ENCODE measurements around the gene EPG5.
"Not testable (repeated sequence)": the region's sequence is repeated elsewhere in the genome, so short reads cannot be mapped to it uniquely, and the experiment has no call there.

EPG5 gene

DNA sequence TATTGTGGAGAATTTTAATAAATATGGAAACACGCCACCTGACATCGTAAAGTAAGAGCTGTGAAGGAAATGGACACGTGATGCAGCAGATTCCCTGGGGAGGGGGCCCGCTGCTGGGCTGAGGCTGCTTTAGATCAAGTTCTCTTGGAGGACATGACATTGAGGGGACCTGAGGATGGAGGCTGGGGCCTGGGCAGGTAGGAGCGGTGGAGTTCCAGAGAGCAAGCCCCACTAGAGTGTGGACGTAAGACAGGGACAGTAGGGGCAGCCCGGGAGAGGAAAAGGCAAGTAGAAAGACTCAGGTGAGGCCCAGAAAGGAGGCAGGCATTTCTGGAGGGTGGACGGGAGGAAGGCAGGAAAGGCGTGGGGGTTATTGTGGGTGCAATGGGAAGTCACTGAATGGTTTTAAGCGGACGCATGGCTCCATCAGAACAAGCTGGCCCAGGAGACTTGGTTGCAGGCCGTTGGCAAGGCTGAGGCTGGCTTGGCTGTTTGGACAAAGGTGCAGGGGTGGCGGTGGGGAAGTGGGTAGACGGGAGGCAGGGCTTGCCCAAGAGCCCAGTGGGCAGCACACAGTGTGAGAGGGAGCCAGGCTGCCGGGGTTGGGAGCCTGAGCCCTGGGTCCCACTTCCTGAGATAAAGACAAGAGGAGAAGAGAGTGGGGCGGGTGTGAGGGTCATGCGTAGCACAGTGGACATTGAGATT is 125.9 kb downstream of the EPG5 start:
- in situ Hi-C loops (cut with HindIII; ENCODE audit: low sequenced_read_pairs): no loop called here

DNA sequence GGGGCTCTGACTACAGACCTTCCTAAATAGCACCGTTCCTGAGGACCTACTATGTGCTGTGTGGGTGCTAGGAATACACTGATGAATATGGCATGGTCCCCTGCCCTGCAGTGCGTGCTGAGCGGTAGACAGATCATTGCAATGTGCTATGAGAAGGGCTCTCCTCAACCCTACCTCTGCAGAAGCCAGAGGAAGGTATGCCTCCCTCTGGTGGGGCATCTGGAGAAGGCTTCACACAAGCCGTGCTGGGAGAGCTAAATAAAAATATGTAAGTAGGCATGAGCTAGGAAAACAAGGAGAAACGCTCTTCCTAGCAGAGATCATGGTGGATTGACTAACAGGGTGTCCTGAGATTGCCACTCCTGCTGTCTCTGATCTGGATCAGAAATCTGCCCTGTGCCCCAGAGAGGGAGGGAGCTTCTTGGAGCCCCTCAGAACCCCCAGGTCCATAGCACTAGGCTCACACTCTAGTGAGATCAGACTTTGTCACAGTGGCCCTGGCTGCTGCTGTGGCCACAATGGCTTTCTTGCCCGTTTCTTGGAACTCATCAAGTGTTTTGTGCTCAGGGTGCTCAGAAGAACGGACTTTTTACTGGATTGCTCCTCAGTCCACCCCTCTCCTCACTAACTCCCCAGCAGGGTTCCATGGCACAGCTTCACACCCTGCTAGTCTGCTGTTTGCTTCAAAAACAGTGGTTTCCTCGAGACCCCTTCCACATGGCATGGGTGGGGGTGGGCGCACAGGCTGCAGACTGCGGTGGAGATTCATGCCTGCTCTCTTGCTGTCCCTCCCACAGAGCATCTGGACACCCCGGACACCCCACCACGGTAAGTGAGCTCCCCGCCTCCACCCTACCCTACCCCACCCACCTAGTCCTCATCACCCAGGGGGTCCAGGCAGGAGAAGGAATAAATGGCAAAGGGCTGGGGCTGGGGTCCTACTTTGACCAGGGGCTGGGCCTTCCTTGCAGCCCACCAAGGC is 127.4 kb downstream of the EPG5 start:
- in situ Hi-C loops (cut with HindIII; ENCODE audit: low sequenced_read_pairs): no loop called here

DNA sequence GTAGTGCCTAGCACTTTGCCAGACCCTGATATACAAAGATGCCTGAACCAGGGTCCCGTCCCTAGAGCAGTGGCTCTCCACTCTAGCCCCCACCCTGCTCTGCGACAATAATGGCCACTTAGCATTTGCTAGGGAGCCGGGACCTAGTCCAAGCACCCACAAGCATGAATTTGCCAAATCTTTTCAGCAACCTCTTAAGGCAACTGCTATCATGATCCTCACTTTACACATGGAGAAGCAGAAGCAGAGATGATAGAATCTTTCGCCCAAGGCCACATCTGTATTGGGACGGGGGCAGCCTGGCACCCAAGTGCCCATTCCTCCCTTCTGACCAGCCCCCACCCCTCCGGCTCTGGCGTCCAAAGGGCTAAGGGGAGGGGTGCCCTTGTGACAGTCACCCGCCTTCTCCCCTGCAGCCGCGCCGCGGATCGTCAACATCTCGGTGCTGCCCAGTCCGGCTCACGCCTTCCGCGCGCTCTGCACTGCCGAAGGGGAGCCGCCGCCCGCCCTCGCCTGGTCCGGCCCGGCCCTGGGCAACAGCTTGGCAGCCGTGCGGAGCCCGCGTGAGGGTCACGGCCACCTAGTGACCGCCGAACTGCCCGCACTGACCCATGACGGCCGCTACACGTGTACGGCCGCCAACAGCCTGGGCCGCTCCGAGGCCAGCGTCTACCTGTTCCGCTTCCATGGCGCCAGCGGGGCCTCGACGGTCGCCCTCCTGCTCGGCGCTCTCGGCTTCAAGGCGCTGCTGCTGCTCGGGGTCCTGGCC is 128.6 kb downstream of the EPG5 start:
- in situ Hi-C loops (cut with HindIII; ENCODE audit: low sequenced_read_pairs): no loop called here

DNA sequence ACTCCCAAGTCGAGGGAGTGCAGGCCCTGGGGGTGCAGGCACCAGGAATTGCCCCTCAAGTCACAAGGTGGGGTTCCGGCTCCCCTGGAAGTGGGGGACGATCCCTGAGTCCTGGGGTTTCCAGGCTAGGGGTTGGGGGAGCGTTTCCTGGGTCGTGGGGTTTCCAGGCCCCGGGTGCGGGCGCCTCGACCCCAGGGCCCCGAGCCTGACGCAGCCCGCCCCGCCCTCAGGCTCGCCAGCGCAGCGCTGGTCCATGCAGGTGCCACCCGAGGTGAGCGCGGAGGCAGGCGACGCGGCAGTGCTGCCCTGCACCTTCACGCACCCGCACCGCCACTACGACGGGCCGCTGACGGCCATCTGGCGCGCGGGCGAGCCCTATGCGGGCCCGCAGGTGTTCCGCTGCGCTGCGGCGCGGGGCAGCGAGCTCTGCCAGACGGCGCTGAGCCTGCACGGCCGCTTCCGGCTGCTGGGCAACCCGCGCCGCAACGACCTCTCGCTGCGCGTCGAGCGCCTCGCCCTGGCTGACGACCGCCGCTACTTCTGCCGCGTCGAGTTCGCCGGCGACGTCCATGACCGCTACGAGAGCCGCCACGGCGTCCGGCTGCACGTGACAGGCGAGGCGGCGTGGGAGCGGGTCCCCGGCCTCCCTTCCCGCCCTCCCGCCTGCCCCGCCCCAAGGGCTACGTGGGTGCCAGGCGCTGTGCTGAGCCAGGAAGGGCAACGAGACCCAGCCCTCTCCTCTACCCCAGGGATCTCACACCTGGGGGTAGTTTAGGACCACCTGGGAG is 129.7 kb downstream of the EPG5 start:
- in situ Hi-C loops (cut with HindIII; ENCODE audit: low sequenced_read_pairs): no loop called here

DNA sequence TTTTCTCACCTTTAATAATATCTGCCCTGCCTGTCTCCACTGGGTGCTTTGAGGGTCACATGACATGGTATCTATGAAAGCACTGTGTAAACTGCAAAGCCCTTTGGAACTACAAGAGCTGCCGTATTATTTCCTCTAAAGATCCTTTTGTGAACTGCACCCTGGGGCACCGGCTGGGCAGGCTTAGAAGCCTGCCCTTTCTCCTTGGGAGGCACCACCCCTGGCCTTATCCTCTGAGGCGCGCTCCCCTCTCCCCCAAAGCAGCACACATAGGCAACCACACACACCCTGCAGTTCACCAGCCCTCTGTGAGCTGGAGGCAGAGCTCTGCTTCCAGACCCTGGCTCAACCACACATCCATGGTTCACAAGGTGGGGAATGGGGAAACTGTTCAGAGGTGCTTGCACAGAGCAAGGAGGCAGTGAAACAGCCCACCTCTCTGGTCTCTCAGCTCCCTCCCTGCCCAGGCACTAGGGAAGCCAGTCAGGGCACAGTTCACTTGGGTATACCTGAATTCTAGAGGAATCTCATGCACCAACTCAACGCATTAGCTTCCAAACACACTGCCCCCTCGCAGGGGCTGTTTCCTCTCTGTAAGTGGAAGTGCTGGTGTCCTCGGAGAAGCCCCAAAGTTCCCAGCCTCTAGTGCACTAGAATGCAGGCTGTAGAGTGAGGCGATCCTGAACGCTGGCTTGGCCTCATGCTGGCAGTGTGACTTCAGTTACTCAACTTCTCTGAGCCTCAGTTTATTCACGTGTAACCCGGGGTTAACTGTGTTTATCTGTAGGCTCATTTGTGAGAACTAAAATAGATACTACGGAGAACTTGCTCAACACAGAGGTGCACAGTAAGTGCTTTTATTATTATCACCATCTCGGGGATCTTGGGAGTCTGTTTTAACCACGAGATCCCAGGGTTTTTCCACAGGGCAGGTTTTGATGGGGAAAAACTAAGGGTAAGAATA is 130.6 kb downstream of the EPG5 start:
- in situ Hi-C loops (cut with HindIII; ENCODE audit: low sequenced_read_pairs): no loop called here

DNA sequence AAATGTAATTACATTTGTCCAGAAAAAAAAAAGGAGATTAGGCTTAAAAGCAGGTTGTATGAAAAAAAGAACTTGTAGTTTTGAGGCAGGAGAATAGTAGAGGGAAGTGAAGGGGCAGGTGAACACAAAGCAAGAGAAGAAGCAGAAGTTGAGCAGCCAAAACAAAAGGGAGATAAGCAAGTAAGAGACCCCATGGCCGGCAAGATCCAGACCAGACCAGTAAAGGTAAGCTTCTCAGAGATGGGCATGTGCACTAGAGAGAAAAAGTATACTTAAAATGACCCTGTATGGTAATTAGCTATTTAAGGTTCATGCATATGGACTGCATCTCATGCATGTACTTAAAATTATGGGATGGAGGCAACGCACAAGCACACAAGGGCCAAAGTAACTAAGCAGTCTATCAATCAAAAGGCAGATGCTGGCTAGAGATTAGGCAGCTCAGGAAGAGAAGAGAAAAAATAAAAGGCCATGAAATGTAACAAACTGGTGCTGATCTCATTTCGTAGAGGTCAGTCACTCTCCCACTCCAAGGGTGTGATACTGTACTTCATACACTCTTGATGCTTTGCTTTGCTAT is 132.0 kb downstream of the EPG5 start:
- in situ Hi-C loops (cut with HindIII; ENCODE audit: low sequenced_read_pairs): no loop called here

DNA sequence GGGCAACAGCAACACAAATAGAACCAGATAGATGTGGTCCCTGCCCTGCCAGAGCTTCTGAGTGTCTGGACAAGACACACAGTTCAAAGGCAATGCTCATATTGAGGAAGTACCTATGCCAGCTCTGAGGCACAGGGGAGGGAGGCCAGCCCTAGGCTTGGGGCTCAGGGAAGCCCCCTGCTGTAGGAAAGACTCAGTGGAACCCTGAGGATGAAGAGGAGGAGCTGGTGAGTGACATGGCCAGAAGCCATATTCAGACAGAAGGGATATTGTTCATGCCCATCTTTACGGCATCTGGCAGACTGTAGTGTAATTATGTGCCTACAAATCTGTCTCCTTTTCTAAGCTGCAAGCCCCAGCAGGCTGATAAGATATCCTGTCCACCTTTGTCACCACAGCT is 132.8 kb downstream of the EPG5 start:
- in situ Hi-C loops (cut with HindIII; ENCODE audit: low sequenced_read_pairs): no loop called here

DNA sequence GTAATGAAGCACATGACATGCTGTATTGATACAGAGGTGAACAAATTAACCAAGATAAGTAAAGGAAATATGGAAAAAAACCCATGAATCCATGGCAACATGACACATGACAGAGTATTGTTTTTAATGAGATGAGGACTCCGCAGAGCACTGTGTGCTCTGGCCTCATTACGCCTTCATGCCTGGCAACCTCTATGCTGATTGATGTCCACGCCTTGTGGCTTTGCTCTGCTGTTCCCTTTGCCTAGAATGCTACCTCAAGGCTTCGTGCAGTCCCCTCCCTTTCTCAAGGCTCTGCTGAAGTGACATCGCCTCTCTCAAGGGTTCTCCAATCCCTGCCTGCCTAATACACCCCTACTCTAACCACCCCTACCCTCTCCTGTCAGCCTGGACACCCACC is 133.3 kb downstream of the EPG5 start:
- in situ Hi-C loops (cut with HindIII; ENCODE audit: low sequenced_read_pairs): no loop called here

DNA sequence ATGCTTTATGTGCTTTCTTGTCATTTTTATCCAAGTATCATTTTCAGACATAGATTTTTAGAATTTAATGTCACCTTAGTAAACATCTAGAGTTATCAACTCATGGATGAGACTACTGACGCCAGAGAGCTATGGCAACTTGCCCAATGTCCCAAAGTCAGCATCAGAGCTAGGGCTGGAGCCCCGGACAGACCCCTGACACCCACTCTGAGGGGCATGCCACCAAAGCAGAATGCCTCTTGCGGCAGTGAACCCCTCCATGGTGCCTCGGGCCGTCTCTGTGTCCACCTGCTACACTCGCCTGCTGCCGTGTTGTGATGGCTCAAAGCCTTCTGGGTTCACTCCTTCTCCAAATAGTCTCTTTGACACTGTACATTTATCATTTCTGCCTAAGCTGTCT is 136.2 kb downstream of the EPG5 start:
- in situ Hi-C loops (cut with HindIII; ENCODE audit: low sequenced_read_pairs): no loop called here

DNA sequence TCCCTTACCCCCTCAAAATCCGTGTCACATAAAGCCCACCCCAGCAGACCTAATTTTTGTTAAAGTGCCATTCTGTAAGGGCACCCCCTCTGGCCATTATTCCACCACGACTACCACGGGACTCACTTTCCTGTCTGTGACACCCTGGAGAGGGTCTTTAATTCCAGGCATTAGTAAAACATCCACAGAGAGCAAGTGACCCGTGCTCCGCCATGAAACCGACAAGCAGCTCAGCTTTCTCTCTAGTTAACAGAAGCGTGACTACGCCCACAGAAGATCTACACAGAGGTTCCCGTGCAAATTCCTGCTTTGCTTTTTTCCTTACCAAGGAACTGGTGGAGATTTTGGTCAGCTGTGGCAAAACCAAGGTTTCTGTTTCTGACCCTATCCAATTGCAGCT is 137.3 kb downstream of the EPG5 start:
- in situ Hi-C loops (cut with HindIII; ENCODE audit: low sequenced_read_pairs): no loop called here

DNA sequence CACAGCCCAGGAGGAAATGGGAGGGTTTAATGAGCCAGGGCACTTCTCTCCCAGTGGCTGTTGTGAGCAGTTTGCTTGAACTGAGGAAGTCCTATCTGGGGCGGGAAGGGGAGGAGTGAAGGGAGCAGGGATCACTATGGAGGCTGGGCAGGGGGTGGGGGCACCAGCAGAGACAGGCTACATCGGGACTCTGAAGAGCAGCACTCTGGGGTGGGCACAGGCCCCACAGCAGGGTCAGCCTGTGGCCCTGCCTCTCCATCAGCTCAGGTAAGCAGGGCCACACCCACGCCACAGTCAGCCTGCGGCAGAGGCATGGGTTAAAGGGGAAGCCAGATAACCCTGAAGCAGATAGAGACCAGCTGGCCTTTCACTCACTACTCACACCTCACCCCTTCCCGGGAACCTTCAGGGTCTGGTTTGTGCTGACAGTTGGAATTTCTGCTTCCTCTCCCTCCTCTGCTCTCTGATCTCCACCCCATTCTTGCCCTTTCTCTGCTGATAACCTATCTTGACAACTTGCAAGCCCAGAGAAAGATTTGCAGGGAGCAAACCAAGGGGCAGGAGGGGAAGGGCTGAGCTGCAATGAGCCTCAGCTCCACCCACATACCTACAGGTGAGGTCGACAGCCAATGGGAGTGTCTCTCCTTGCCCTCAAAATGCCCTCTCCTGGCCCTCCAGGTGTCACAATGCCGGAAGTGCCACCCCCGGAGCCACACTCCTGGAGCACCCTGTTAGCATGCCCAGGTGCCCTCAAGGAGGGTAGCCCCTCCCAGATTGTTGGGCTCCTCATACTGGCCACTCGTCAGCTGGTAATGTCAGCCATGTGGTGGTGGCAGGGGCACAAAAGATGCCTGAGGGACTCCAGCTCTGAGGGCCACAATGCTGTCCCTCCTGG is 138.0 kb downstream of the EPG5 start:
- in situ Hi-C loops (cut with HindIII; ENCODE audit: low sequenced_read_pairs): no loop called here

DNA sequence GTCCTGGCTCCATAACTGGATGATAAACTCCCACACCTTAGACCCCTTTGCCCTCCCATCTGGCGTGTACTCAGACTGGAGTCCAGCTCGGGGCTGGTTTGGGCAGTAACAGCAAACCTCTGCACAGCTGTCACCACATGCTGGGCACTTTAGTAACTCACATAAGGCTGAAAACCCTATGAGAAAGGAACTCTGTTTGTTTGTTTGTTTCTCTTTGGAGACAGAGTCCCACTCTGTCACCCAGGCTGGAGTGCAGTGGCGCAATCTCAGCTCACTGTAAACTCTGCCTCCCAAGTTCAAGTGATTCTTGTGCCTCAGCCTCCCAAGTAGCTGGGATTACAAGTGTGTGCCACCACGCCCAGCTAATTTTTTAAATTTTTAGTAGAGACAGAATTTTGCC is 140.4 kb downstream of the EPG5 start:
- in situ Hi-C loops (cut with HindIII; ENCODE audit: low sequenced_read_pairs): not testable (repeated sequence)

DNA sequence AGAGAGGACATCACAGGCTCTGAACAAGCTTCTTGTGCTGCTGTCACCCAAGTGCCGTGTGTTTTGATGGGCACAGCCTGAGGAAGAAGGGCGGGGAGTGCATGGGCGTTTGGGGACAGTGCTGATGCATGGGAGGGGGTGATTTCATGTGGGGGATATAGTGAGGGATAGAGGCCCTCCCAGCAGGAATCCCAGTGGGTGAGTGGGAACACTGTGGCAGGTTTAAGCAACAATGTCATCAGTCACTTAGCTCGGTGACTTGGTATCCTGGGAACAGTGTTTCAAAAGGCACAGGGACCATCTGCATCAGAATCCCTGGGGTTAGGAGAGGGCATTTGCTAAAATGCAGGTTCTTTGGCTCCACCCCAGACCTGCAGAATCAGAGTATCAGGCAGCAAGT is 141.0 kb downstream of the EPG5 start:
- in situ Hi-C loops (cut with HindIII; ENCODE audit: low sequenced_read_pairs): no loop called here

DNA sequence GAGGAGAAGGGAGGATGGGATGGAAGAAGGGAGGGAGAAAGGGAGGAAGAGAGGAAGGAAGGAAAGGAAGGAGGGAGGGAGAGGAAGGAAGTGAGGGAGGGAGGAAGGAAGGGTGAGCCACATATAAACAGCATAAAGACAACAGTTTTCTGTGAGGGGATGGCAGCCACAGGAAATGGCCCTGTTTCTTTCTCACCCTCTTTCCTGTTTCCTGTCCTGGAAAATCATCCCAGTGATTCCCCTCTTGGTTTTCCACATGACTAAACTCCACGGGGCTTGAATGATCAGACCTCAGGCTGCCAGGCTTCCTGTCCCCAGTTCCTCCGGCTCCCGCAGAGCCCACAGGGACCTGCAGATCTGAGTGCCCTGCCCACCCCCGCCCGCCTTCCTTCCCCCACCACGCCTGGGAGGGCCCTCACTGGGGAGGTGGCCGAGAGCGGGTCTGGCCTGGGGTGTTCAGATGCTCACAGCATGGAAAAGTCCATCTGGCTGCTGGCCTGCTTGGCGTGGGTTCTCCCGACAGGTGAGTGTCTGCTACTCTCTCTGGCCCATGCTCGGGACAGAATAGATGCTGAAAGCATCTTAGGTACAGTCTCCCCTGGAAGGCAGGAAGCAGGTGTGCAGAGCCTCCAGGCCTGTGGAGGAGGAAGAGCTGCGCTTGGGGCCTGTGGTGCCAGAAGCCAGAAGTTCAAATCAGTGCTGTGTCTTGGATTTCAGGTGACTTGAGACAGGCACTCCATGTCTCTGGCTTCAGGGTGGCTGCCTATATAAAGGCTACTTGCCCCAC is 141.7 kb downstream of the EPG5 start, which contains the start of gene SIGLEC15:
TSS of gene SIGLEC15 (plus strand) at position 418 of the 787 bp plus-strand sequence. CDS start at position 472, 54 bp downstream.
- in situ Hi-C loops (cut with HindIII; ENCODE audit: low sequenced_read_pairs): no loop called here

DNA sequence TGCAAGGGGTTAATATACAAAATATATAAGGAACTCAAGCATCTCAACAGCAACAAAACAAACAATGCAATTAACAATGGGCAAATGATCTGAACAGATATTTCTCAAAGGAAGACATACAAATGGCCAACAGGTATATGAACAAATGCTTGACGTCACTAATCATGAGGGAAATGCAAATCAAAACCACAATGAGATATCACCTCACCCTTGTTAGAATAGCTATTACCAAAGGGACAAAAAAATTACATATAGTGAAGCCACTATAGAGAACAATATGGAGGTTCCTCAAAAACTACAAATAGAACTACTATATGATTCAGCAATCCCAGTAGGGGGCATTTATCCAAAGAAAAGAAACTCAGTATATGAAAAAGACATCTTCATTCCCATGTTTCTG is 145.4 kb downstream of the EPG5 start:
- in situ Hi-C loops (cut with HindIII; ENCODE audit: low sequenced_read_pairs): no loop called here

DNA sequence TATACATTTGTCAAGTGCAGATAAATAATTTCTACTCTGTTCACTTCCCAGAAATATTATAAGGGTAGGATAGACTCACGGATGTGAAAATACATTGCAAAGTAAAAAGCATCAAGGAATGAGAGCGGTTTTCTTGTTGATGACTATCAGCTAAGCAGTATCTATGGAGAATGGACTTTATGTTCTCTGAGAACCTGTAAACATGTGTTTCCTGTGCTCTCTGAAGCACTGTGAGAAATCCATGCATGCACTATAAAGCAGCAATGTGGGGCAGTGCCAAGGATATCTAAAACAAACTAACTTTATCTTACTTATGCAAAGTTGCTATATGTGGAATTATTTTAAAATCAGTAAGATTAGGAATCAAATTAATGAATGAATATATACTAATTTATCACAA is 146.1 kb downstream of the EPG5 start:
- in situ Hi-C loops (cut with HindIII; ENCODE audit: low sequenced_read_pairs): no loop called here

DNA sequence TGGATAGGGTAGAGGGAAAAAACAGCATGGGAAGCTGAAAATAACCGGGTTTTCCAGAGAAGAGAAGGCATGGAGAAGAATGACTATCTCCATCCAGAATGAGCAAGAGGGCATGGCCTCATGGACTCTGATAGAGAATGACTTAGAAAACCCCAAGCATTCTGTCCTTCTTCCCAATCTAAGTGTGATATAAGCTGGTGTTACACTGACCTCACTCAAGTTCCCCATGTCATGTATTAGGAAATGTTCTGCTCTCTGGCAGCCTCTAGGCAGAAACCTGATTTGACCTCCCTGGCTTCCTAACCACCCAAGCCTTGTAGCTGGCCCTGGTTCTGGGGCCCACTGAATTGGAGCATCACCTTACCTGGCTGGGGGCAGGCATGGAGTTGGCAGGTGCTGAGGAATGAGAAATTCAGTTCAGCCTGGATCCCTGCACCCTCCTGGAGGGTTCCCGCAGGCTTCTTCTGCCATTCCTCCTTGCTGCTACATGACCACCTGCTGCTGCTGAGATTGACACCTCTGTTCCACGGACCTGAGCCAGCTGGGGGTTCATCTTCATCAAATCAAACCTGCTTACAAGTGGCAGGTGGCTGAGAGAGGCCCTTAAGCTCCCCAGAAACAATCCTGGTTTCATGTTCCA is 146.9 kb downstream of the EPG5 start:
- in situ Hi-C loops (cut with HindIII; ENCODE audit: low sequenced_read_pairs): no loop called here

All from DLD1 (cell line).